Nephron (organoid): ENCODE data around the gene MIEF1.

ENCODE experiments used
- H3K27ac Mint-ChIP-seq, 3 experiments: 2 replicates each; pipeline ENCODE4 v1.8.0; 2020; ENCODE audit warnings: mixed read lengths in 3 of 3, mild to moderate bottlenecking in 2 of 3, moderate library complexity in 1 of 3
- H3K27me3 Mint-ChIP-seq: 2 replicates; pipeline ENCODE4 v1.8.0; 2021; ENCODE audit warnings: low read depth, mild to moderate bottlenecking, moderate library complexity, mixed read lengths
- H3K36me3 Mint-ChIP-seq: 2 replicates; pipeline ENCODE4 v1.8.0; 2020; ENCODE audit warnings: low read depth, mixed read lengths
- H3K4me1 Mint-ChIP-seq: 2 replicates; pipeline ENCODE4 v1.8.0; 2020; ENCODE audit warnings: mixed read lengths
- H3K4me3 Mint-ChIP-seq, 3 experiments: 2 replicates each; pipeline ENCODE4 v1.8.0; 2020; ENCODE audit warnings: mild to moderate bottlenecking in 3 of 3, mixed read lengths in 3 of 3, moderate library complexity in 2 of 3
- H3K9me3 Mint-ChIP-seq: 2 replicates; pipeline ENCODE4 v1.8.0; 2020; ENCODE audit warnings: mixed read lengths
- TF ChIP-seq, protein P1 (sequence below), 3 experiments: fragments of 200-600 bp; sonication (generic); IDR thresholded peaks; one replicate each; pipeline ENCODE4 v1.5.0; 2021; ENCODE audit warnings: antibody characterized with exemption in 3 of 3; ENCODE audit not compliant: unreplicated experiment in 3 of 3

The MIEF1 gene

GRCh38 chr22:39469326-39469680 is 32.8 kb upstream of the MIEF1 start:
- Mint-ChIP-seq H3K4me3 (no peak overlapping the region), H3K9me3 (no peaks in the 10 kb centered on the region)

DNA sequence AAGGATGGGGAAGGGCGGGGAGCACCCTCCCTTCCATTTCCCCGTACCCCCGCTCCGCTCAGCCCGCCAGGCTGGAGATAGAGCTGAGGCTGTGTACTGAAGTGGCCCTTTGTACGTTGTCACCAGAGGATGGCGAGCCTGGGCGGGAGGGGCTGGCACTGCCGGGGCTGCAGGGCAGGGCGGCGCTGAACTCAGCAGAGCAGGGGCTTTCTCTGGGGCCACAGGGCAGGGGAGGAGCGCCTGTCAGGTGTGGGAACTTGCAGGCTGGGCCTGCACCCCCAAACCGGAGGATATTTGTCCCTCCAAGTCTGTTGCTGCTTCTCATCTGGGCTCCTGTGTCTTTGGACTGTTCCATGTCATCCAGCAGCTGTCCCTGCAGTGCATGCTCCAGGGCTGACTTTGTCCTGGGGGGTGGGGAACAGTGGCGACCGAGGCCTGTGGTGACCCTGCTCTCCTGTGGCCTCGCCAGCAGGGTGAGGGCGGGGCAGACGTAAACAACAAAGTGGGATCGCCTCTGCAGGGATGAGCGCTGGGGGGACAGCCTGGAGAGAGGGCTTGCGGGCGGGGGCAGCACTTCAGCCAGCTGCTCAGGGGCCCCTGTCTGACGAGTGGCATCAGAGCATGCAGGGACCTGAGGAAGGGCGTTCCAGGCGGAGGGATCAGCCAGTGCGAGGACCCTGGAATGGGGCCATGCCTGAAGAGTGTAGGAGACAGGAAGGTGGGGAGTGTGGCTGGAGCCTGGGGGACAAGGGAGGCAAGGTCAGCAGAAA is 32.2 kb upstream of the MIEF1 start:
- peak overlapping the region; percentile 96 to 98 (median 97) for H3K27ac Mint-ChIP-seq
- no peaks in the 10 kb centered on the region for H3K9me3 Mint-ChIP-seq
- peaks cover 3% of the 10 kb centered on the region for H3K27me3 Mint-ChIP-seq
- peaks cover 55% of the 10 kb centered on the region for H3K4me1 Mint-ChIP-seq
- peak overlapping the region in 2 of 3 experiments; percentile 58 to 70 for H3K4me3 Mint-ChIP-seq
- H3K36me3 Mint-ChIP-seq = no peaks in the 10 kb centered on the region
- TF ChIP-seq, protein P1, sequence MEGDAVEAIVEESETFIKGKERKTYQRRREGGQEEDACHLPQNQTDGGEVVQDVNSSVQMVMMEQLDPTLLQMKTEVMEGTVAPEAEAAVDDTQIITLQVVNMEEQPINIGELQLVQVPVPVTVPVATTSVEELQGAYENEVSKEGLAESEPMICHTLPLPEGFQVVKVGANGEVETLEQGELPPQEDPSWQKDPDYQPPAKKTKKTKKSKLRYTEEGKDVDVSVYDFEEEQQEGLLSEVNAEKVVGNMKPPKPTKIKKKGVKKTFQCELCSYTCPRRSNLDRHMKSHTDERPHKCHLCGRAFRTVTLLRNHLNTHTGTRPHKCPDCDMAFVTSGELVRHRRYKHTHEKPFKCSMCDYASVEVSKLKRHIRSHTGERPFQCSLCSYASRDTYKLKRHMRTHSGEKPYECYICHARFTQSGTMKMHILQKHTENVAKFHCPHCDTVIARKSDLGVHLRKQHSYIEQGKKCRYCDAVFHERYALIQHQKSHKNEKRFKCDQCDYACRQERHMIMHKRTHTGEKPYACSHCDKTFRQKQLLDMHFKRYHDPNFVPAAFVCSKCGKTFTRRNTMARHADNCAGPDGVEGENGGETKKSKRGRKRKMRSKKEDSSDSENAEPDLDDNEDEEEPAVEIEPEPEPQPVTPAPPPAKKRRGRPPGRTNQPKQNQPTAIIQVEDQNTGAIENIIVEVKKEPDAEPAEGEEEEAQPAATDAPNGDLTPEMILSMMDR (IDR thresholded peaks at IDR 0.05; ENCODE audit: unreplicated experiment in 3 of 3) = no peak

More at GRCh38 chr22:39469326-39469680, 32.8 kb upstream of the MIEF1 start:
- Mint-ChIP-seq H3K36me3 (no peaks in the 10 kb centered on the region), H3K4me1 (peaks cover 49% of the 10 kb centered on the region), H3K27me3 (peaks cover 3% of the 10 kb centered on the region), H3K27ac (peak overlapping the region; percentile 73 to 98 (median 88))
- TF ChIP-seq, protein P1 (IDR thresholded peaks at IDR 0.05; ENCODE audit: unreplicated experiment in 3 of 3) = no peak

GRCh38 chr22:39470451-39471291 is 31.4 kb upstream of the MIEF1 start:
- H3K36me3 Mint-ChIP-seq = no peaks in the 10 kb centered on the region
- TF ChIP-seq, protein P1 (IDR thresholded peaks at IDR 0.05; ENCODE audit: unreplicated experiment in 3 of 3) = no peak
- peaks cover 63% of the 10 kb centered on the region for H3K4me1 Mint-ChIP-seq
- H3K4me3 Mint-ChIP-seq = peak overlapping the region in 2 of 3 experiments; percentile 58 to 76
- H3K27me3 Mint-ChIP-seq = peaks cover 3% of the 10 kb centered on the region
- no peaks in the 10 kb centered on the region for H3K9me3 Mint-ChIP-seq
- peak overlapping the region; percentile 96 to 98 (median 97) for H3K27ac Mint-ChIP-seq

- H3K27me3 Mint-ChIP-seq = peaks cover 3% of the 10 kb centered on the region
- H3K4me1 Mint-ChIP-seq = peaks cover 70% of the 10 kb centered on the region
- peak overlapping the region; percentile 26 to 76 (median 58) for H3K4me3 Mint-ChIP-seq
- TF ChIP-seq, protein P1 (IDR thresholded peaks at IDR 0.05; ENCODE audit: unreplicated experiment in 3 of 3) = no peak
- peak overlapping the region; percentile 96 to 98 (median 97) for H3K27ac Mint-ChIP-seq
- no peaks in the 10 kb centered on the region for H3K36me3 Mint-ChIP-seq
- no peaks in the 10 kb centered on the region for H3K9me3 Mint-ChIP-seq
Measured at GRCh38 chr22:39471381-39472141, 30.5 kb upstream of the MIEF1 start.

- Mint-ChIP-seq H3K27ac (peak overlapping the region; percentile 96 to 98 (median 97)), H3K9me3 (no peaks in the 10 kb centered on the region), H3K36me3 (no peaks in the 10 kb centered on the region), H3K4me1 (peaks cover 69% of the 10 kb centered on the region), H3K4me3 (peak overlapping the region in 2 of 3 experiments; percentile 25 to 59), H3K27me3 (no peaks in the 10 kb centered on the region)
- TF ChIP-seq, protein P1 (IDR thresholded peaks at IDR 0.05; ENCODE audit: unreplicated experiment in 3 of 3) = no peak
Measured at GRCh38 chr22:39472570-39473556, 29.2 kb upstream of the MIEF1 start.
